Spinal cord (tissue), 10 donors: ENCODE measurements around the gene NTNG2. TPM values are rescaled to one million over a fixed set of nuclear protein-coding genes. Genes with fewer than 3 reads are reported as not detected.
A peak's percentile ranks its signal among the peaks of the same experiment; 100 is the strongest.

Experiments used
- DNase-seq, 6 donors: peaks; one replicate each; pipeline versions ENCODE4 v3.0.0 to v3.0.0-alpha.2; 2013 to 2015; ENCODE audit warnings: low spot score in 6 of 6, low read depth in 4 of 6
- H3K27ac ChIP-seq: one replicate; pipeline ENCODE4 v1.5.1; 2013; ENCODE audit warnings: low read depth, low read length, control low read depth
- H3K27me3 ChIP-seq: one replicate; pipeline ENCODE4 v1.6.1; 2013; ENCODE audit warnings: low read length; ENCODE audit not compliant: control insufficient read depth, insufficient read depth
- H3K36me3 ChIP-seq: one replicate; pipeline ENCODE4 v1.6.1; 2013; ENCODE audit warnings: low read length; ENCODE audit not compliant: control insufficient read depth, insufficient read depth
- H3K4me1 ChIP-seq: one replicate; pipeline ENCODE4 v1.6.1; 2013; ENCODE audit warnings: low read length; ENCODE audit not compliant: control insufficient read depth, insufficient read depth
- H3K4me3 ChIP-seq: one replicate; pipeline ENCODE4 v1.5.1; 2013; ENCODE audit warnings: low read depth, low read length, control low read depth
- H3K9me3 ChIP-seq: one replicate; pipeline ENCODE4 v1.6.1; 2013; ENCODE audit warnings: low read length; ENCODE audit not compliant: control insufficient read depth, insufficient read depth
- WGBS: methylation state at CpG from one replicate; pipeline ENCODE4 v1.1.5; 2013; ENCODE audit warnings: missing lambda C conversion rate; ENCODE audit not compliant: insufficient coverage; 5-methylcytosine and 5-hydroxymethylcytosine counted together
- polyA plus RNA-seq, 2 donors: library from polyadenylated mRNA; unstranded; fragments of 120-200 nt; gene quantifications; one replicate each; pipeline ENCODE4 v1.2.1, GENCODE V29; 2013; ENCODE audit not compliant: insufficient read length in 2 of 2
- total RNA-seq, 2 donors: library from RNA; depleted of rRNA in 1 of 2; stranded (reverse); fragments of 120-200 nt in 1 of 2; fragments of >200 nt in 1 of 2; gene quantifications; one replicate each; pipeline versions ENCODE4 v1.2.3 to v1.2.4, GENCODE V29; 2013 to 2014
- donor health status: healthy.

NTNG2 gene
- total and polyA plus RNA-seq, 4 donors = 5.4 to 23.0 (median 10.9) TPM

- H3K4me3 ChIP-seq = no peak overlapping the region
- H3K4me1 ChIP-seq = peaks cover 52% of the 10 kb centered on the region
- H3K27ac ChIP-seq = peak overlapping the region; percentile 69
- no peaks in the 10 kb centered on the region for H3K9me3 ChIP-seq
- H3K36me3 ChIP-seq = no peaks in the 10 kb centered on the region
- no peaks in the 10 kb centered on the region for H3K27me3 ChIP-seq
- 23% methylated on average over 15 of the region's 18 CpGs for WGBS
- DNase-seq = peak in 2 of 6 donors; percentile 58 to 83
Observed at GRCh38 chr9:132182314-132183091, 20.6 kb downstream of the NTNG2 start.

- peak overlapping the region; percentile 69 for H3K27ac ChIP-seq
- no peaks in the 10 kb centered on the region for H3K36me3 ChIP-seq
- H3K27me3 ChIP-seq = no peaks in the 10 kb centered on the region
- no peak overlapping the region for H3K4me3 ChIP-seq
- H3K4me1 ChIP-seq = peaks cover 58% of the 10 kb centered on the region
- no peaks in the 10 kb centered on the region for H3K9me3 ChIP-seq
- peak in 1 of 6 donors; percentile 18 for DNase-seq
- WGBS = 38% methylated on average over 9 of the region's 9 CpGs
Observed at GRCh38 chr9:132183134-132183533, 21.3 kb downstream of the NTNG2 start.

- no peak overlapping the region for H3K27ac ChIP-seq
- H3K9me3 ChIP-seq = no peaks in the 10 kb centered on the region
- no peak overlapping the region for H3K4me3 ChIP-seq
- H3K4me1 ChIP-seq = peaks cover 64% of the 10 kb centered on the region
- H3K27me3 ChIP-seq = no peaks in the 10 kb centered on the region
- 77% methylated on average over 4 of the region's 7 CpGs for WGBS
- H3K36me3 ChIP-seq = peaks cover 3% of the 10 kb centered on the region
- no peak for DNase-seq
Observed at GRCh38 chr9:132183715-132184114, 21.9 kb downstream of the NTNG2 start.

- Histone ChIP-seq H3K27me3 (no peaks in the 10 kb centered on the region), H3K9me3 (no peaks in the 10 kb centered on the region), H3K4me1 (peaks cover 64% of the 10 kb centered on the region), H3K4me3 (no peak overlapping the region), H3K27ac (no peak overlapping the region), H3K36me3 (peaks cover 3% of the 10 kb centered on the region)
- no peak for DNase-seq
- 65% methylated on average over 10 of the region's 11 CpGs for WGBS
Observed at GRCh38 chr9:132184124-132184523, 22.3 kb downstream of the NTNG2 start.

- H3K4me3 ChIP-seq = no peak overlapping the region
- peaks cover 64% of the 10 kb centered on the region for H3K4me1 ChIP-seq
- no peaks in the 10 kb centered on the region for H3K27me3 ChIP-seq
- H3K9me3 ChIP-seq = no peaks in the 10 kb centered on the region
- H3K36me3 ChIP-seq = peaks cover 3% of the 10 kb centered on the region
- WGBS = 24% methylated on average over 7 of the region's 20 CpGs
- H3K27ac ChIP-seq = peak overlapping the region; percentile 85
- peak in 2 of 6 donors; percentile 39 to 51 for DNase-seq
Observed at GRCh38 chr9:132185073-132186009, 23.5 kb downstream of the NTNG2 start.

GRCh38 chr9:132187121-132187620 lies 25.3 kb downstream of the NTNG2 start:
- Histone ChIP-seq H3K9me3 (no peaks in the 10 kb centered on the region), H3K27me3 (no peaks in the 10 kb centered on the region), H3K36me3 (peaks cover 3% of the 10 kb centered on the region), H3K4me1 (peaks cover 62% of the 10 kb centered on the region), H3K27ac (peak overlapping the region; percentile 33), H3K4me3 (no peak overlapping the region)
- 19% methylated on average over 12 of the region's 14 CpGs for WGBS
- DNase-seq = peak in 2 of 6 donors; percentile 57 to 75

- no peak for DNase-seq
- Histone ChIP-seq H3K4me1 (peaks cover 59% of the 10 kb centered on the region), H3K36me3 (peaks cover 3% of the 10 kb centered on the region), H3K27me3 (no peaks in the 10 kb centered on the region), H3K4me3 (no peak overlapping the region), H3K9me3 (no peaks in the 10 kb centered on the region), H3K27ac (no peak overlapping the region)
- WGBS = 88% methylated on average over 1 of the region's 10 CpGs
Observed at GRCh38 chr9:132190966-132191365, 29.1 kb downstream of the NTNG2 start.

GRCh38 chr9:132192728-132193127 lies 30.9 kb downstream of the NTNG2 start:
- H3K4me1 ChIP-seq = peaks cover 42% of the 10 kb centered on the region
- DNase-seq = peak in 2 of 6 donors; percentile 77 to 79
- no peak overlapping the region for H3K4me3 ChIP-seq
- WGBS = 5% methylated on average over 9 of the region's 11 CpGs
- peak overlapping the region; percentile 69 for H3K27ac ChIP-seq
- H3K27me3 ChIP-seq = no peaks in the 10 kb centered on the region
- peaks cover 5% of the 10 kb centered on the region for H3K36me3 ChIP-seq
- no peaks in the 10 kb centered on the region for H3K9me3 ChIP-seq

GRCh38 chr9:132193227-132194124 lies 31.6 kb downstream of the NTNG2 start:
- peak overlapping the region; percentile 69 for H3K27ac ChIP-seq
- WGBS = 73% methylated on average over 12 of the region's 12 CpGs
- peaks cover 34% of the 10 kb centered on the region for H3K4me1 ChIP-seq
- peaks cover 9% of the 10 kb centered on the region for H3K36me3 ChIP-seq
- no peak overlapping the region for H3K4me3 ChIP-seq
- no peaks in the 10 kb centered on the region for H3K27me3 ChIP-seq
- H3K9me3 ChIP-seq = no peaks in the 10 kb centered on the region
- DNase-seq = peak in 2 of 6 donors; percentile 48 to 62
